GM21576 (cell line): ENCODE results near the gene UBA3.
A peak's percentile ranks its signal among the peaks of the same experiment; 100 is the strongest.

ENCODE experiments used
- ATAC-seq: cut with Tn5 transposase; IDR thresholded peaks from one replicate; pipeline ENCODE4 v1.9.1; 2021; ENCODE audit warnings: mild to moderate bottlenecking, moderate library complexity; ENCODE audit not compliant: unreplicated experiment

Gene UBA3

DNA sequence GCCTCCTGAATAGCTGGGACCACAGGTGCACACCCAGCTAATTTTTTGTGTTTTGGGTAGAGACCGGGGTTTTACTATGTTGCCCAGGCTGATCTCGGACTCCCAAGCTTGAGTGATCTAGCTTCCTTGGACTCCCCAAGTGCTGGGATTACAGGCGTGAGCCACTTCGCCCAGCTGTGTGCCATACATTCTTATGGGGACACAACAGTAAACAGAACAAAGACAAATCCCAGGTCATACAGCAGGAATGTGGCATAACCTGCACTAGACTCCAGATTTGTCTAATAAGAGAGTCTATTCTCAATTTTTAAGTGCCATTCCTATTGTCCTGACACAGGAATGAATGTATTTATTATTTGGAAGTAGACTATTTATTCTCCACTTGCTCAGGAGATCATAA is 22.2 kb upstream of the UBA3 start:
- ATAC-seq = no peak

DNA sequence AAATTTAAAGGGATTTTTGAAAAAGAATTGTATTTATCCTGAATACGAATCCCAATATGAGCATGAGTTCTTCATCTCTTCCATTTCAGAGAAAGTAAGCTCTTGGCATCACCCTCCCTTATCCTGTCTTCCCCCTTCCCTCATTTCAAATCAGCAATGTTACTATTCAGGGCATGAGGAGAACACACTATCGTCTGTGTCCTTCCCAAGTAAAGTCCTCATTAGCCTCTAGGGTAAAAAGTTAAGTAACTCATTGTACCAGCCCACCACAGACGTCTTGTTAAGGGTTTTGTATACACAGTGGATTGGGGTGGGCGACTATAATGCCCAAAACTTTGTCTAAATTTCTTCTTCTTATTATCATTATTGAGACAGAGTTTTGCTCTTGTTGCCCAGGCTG is 19.4 kb upstream of the UBA3 start:
- no peak for ATAC-seq

DNA sequence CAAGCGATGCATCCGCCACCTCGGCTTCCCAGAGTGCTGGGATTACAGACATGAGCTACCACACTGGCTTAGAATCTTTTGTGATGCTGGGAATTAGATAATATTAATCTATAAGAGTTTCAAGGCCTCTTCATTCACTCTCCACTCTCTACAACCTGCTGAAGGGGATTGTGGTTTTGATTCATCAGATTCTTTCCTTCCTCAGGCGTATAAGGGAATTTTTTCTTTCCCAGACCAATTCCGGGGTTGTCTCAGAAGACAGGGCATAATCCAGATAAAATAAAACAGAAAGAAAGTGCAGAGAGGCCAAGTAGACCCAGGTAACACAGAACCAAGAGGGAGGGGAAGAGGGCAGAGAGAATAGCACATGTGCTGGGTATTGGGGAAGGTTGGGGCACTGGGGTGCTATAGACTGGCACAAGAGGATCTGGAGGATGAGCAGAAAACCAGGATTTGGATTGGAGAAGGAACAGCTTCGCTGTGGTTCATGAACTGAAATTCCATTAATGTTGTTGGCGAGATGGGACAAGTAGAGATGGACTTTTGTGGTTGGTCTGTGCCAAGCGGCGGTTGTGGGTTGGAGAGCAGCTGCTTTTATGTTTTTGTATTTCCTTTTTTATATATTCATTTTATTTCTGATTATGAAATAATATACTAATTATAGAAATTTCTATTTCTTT is 17.4 kb upstream of the UBA3 start:
- no peak for ATAC-seq

DNA sequence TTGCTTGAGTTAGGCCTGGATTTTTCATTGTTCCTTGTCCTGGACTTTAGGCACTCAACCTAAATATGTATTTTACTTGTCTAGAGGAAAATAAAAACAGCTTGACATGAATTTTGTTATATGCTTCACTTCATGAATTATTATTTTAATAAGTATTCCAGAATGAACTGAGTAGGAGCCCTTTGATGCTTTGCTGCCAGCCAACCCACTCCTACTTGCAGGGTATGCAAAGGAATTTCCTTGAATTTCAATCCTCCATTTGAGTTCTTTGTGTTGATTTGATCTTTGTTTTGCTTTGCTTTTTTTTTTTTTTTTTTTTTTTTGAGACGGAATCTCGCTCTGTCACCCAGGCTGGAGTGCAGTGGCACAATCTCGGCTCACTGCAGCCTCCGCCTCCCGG is 16.1 kb upstream of the UBA3 start:
- no peak for ATAC-seq

DNA sequence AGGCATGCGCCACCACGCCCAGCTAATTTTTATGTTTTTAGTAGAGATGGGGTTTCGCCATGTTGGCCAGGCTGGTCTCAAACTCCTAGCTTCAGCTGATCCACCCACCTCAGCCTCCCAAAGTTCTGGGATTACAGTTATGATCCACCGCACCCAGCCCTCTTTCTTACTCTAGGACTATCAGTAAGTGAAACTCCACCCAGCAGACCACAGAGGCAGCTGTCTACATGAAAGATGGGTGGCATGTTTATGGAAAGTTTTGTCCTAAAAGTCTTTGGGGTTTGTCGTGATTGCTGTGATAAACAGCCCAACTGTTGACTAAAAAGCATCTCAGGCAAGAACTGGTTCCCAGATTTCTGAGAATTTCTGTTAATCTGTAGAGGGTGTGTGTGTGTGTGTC is 15.5 kb upstream of the UBA3 start:
- ATAC-seq = no peak

DNA sequence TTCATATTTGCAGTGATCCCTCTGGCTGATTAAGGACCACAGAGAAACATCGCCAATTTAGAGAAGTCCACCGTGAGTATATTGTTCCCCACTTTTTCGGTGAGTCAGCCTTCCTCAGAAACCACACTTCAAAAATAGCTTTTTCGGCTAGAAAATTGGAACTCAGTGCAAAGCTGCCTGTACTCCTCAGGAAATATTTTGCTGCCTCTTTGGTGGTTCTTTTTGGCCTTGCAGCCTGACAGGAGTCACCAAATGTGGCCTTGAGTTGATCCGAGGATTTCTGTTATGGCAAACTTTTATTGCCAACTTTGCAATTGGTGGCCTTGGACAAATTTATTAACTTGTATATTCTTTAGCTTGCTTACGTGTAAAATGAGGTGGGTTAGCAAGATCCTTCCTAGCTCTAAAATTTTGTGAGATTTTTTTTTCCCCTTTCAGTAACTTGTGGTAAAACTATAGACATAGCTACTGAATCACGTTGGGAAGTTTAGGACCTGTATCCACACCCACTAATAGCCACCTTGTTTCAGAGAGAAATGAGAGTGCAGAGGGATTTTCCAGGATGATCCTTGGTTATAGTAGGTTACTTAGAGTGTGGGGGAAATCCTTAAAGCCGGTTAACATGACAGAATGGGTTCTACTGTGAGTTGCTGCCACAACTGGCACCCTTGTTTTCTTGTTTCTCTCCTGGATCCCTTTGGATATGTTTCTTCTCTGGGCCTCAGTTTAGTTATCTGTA is 14.5 kb upstream of the UBA3 start:
- ATAC-seq = no peak

DNA sequence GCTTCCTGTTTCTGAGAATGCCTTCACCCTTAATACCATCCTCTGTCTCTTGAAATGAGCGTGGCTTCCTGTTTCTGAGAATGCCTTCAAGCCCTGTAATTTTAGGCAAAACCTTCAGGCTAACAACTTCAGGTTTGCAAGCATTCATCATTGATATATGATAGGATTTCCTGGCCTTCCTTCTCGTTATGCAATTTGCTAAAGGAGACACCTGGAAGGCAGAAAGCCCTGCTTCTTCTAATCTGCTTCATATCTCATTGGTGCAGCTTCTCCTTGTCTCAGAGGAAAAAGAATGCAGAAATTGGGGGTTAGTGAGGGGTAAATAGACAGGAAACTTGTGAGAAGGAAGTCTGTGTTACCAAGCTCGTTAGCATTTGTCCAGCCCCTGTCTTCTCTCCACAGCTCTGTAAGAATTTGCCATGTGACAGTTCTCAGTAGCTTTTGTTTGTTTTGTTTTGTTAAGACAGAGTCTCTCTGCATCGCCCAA is 11.9 kb upstream of the UBA3 start:
- peak; percentile 75 for ATAC-seq

DNA sequence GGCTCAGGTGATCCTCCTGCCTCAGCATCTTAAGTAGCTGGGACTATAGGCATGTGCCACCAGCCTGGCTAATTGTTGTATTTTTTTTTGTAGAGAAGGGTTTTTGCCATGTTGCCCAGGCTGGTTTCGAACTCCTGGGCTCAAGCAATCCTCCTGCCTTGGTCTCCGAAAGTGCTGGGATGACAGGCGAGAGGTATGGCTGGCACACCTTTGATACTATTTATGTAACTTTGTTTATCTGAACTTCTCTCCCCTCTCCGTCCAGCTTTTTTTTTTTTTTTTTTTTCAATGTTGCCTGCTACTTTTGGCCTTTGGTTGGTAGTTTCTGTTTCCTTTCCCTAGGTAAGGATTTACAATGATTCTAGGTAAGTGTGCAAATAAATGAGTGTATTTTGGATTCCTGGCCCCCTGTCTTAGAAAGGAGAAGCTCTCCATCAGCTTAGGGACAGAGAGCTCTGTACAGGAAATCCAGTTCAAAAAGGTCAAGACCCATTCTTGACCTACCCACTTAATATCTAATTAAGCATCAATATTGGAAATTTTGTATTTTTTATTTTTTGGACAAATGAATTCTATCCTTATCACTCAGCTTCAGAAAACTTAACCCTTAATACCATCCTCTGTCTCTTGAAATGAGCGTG is 11.3 kb upstream of the UBA3 start:
- no peak for ATAC-seq

DNA sequence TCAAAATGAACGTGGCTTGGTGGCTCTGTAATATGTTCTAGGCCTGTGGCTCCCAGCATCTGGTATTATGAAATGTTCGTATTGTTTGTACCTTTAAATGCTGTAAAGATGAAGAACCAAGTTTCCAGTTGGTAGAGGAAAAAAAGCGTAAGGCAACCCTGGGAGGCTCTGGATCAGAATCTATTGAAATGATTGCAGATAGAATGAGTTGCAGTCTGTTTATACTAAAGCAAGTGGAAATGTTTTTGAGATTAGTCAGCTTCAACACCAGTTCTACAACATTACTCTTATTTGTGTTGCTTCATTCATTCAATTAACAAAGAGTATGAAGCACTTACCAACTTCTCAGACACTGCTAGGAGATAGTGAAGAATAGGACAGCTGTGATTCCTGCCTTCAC is 9.9 kb upstream of the UBA3 start:
- ATAC-seq = no peak

DNA sequence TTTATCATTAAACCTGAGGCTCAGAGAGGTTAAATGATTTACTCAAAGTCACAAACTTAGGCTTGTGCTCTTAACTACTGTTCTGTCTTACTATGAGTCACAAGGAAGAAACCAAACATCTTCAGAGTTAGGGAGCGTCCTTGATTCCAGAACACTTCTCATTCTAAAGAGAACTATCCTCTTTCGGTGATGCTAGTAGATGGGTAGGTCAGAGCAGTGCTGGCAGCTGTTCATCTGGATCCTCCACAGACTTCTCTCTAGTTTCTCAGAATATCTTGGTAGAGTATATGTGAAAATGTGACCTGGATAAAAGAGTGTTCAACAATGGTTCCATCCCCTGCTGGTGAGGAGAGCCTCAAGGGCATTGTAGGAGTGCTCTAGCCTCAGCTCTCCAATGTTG is 7.9 kb upstream of the UBA3 start:
- peak; percentile 16 for ATAC-seq

DNA sequence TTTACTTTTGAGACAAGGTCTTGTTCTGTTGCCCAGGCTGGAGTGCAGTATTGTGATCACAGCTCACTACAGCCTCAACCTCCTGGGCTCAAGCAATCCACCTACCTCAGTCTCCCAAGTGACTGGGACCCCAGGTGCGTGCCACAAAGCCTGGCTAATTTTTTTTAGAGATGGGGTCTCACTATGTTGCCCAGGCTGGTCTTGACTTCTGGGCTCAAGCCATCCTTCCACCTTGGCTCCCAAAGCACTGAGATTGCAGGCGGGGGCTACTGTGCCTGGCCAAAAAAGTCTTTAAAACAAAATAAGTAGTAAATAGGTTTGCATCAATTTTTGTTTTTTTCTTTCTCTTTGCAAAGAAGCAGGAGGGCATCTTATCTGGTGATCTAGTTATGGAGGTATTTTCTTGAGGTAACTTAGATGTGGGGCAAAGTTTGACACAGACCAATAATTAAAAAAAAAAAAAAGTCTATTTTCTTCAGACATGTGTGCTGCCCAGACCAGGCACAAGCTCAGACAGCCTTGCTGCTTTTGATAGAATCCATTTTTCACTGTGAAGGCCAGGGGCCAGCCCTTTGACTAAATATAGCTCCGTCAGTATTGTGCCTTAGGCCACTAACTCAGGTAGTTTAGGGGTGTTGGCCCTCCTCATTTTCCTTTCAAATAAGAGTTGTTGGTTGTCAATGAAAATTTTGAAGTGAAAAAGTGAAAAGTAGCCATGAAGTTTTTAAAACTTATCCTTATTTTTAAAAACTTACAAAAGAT is 7.0 kb upstream of the UBA3 start:
- ATAC-seq = no peak

DNA sequence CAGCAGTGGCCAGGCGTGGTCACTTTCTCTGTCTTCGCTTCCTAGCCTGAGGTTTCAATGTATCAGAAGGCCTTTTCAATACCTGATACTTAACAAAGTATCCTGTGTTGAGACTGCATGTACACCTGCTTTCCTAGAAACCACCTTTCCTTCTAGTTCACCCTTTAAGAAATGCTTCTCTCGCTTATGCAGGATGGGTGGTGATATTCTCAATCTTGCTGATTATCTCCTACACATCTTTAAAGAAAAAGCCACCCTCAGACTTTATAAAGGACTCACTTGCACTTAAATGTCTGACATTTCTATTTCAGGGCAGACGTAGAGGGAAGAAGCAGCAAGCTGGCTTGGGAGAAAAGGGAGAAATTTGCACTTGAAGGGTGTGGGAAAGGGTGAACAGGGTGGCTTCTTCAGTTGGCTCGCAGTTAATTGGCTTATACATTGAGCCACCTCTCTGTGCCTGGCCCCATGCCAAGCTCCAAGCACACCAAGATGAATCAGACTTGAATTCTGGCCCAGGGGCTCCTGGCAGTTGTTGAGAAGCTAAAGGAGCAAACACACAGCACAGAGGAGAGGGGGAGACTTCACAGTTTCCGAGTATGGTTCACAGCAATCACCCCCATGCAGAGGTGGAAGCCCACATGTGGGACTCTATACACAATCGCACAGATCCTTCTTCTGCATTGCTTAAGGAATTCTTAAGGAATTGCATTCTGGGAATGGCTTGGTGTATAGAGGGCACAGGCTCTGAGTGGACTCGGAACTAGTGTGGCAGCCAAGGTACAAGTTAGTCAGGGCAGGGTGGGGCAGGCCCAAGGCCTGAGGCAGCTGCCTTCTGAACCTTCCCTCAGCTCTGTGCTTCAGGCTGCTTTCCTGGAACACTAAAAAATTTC is 5.9 kb upstream of the UBA3 start:
- ATAC-seq = no peak

DNA sequence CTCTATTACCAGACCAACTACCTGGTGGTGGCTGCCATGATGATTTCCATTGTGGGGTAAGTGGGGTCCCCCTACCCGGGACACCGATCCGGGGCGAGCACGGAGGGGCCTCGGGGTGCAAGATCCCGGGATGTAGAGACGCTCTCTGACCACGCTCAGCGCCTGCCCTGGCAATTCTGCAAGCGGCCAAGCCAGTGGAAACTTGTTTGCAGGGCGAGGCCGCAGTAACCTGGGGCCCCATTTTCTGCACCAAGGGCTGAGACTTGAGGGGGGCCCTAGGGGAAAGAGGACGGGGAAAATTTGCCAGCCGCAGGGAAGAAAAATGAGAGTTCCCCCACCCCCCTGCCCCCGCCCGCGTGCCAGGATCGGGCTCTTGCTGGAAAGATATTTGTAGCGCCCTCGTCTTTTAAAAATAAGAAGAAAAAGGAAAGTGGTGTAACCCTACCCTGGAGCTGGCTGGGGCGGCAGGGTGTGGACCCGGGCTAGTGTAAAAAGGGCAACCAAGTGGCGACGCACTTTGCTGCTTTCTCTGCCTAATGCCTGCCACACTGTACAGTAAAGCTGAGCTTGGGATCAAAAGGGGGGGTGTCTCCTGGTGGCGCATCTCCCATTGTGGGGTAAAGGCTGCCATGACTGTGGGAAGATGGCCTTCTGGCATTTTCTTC is 5.1 kb upstream of the UBA3 start:
- ATAC-seq = no peak

DNA sequence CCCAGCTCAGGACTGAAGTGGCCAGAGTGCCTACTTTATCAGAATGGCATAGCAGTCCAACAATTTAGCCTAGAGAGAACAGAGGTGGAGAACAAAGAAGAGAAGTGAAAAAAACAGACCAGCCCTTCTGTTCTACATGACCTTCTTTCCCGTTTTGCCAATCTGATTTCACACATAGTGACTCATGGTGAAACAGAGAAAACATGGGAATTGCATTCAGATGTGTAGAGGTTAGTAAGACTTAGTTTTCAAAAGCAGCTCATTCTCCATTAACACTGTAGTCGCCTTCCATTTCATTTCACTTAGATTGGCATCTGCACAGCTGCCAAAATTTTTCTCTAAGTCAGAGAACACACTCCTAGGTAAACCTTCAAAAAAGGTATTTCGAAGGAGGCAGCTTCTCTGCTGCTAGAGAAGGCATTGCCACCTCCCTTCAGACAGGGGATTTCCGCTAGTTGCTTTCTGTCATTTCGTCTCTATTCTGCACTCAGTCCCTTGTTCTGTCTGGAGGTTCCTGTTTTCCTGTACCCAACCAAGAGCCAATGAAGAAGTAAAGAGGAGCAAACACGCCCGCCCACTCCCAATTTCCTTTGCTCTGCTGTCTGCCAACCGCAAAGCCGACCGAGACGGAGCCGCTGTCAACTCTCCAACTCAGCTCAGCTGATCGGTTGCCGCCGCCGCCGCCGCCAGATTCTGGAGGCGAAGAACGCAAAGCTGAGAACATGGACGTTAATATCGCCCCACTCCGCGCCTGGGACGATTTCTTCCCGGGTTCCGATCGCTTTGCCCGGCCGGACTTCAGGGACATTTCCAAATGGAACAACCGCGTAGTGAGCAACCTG is 4.4 kb upstream of the UBA3 start, which contains the start of gene ARL6IP5:
ARL6IP5 (plus strand) TSS at position 612 of the 842 bp plus-strand sequence; CDS start at position 723, 111 bp downstream.
- ATAC-seq = peak; percentile 46

DNA sequence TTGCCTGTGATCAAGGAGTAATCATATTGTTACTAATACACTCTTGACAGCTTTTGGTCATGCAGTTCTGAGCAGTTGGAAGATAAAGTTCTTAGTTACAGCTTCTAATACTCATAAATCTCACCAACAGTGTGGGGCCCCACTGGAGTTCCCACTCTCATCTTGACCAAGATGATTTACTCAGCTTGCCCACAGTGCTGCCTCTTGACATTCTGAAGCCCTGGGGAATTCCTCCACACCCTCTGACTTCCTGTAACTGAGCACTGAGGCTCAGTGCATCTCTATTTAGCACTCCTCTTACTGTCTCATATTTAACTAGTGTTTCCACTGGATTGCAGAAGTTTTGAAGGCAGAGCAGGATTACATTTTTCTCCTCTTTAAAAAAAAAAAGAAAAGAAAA is 2.6 kb upstream of the UBA3 start:
- peak; percentile 56 for ATAC-seq

DNA sequence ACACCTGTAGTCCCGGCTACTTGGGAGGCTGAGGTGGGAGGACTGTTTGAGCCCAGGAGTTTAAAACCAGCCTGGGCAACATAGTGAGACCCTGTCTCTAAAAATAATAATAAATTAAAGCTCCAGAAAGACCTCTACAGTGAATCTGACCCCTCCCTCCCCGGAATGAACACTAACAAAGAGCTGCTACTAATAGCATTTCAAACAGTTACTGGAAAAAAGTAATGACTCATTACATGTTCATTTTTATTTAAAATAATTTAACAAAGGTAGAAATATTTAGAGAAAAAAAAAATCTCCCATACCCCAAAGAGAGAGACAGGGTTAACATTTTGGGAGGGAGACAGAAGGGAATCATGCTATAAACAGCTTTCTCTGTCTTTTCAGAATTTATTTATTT is 2.2 kb upstream of the UBA3 start:
- no peak for ATAC-seq

DNA sequence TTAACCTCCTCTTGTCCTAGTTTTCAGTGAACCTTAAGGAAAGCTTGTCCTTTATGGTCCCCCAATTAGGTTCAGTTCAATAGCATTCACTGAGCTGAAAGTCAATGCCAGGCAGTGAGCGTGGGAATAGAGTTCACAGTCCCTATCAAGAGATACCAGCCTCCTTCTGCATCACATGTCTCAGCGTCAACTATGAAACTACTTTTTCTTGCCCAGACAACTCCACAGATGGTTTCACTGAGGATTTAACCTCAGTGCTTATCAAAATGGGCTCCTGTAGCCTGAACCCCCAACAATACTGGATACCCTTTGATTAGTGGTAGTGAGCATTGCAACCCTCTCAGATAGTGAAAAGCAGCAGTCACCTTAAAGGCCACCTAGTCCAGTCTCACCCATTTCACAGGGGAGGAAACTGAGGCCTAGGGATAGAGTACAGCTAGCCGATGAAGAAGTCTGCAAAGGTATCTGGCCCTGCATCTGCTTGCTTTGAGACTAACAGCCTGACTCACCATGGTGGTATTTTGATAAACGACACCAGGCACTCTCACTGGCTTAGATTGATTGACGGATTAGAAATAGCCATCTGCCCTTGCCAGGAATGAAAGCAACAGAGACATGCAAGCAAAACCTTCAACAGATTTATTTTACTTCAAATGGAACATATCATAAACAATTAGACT is 1.6 kb upstream of the UBA3 start:
- ATAC-seq = no peak
